Stomach (tissue), 4 donors: ENCODE results near the gene ATP6V0A4.

ENCODE experiments used
- POLR2AphosphoS5 ChIP-seq, 3 donors: sonication (generic); formaldehyde crosslinking; IDR thresholded peaks; one replicate each; pipeline ENCODE4 v1.6.1; 2016; ENCODE audit warnings: antibody characterized with exemption in 3 of 3
- TF ChIP-seq, protein P1 (sequence below), 7 experiments: fragments of 450-650 bp in 4 of 7; fragments of 200-600 bp in 3 of 7; sonication (generic) in 3 of 7; IDR thresholded peaks; one replicate each; pipeline ENCODE4 v1.5.1; 2016 to 2019; ENCODE audit warnings: antibody characterized with exemption in 7 of 7, control low read depth in 2 of 7, mild to moderate bottlenecking in 1 of 7

DNA sequence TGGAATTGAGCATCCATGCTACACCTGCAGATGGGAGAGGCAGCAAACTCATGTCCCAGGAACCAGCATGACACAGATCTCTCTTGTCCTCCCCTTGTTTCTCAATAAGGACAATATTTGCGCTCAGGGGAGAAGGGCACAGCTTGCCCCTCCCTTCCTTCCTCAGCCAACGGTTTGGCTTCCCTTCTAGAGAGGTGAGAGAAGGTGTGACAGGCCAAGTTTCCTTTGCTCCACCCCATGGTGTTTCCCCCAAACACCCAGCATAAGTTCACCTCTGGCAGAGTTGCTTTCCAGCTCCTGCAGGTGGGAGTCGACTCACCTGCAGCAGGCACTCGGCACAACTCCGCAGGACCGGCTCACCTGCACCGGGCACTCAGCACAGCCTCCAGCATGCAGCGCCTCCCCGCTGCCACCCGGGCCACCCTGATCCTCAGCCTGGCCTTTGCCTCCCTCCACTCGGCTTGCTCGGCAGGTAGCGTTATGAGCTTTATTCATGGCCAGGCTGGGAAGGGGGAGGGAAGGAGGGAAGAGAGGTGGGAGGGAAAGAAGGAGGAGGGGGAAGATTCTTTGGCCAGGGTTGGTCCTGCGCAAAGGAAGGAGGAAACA, at the start of gene ATP6V0A4, which contains the start of gene TMEM213:
- TF ChIP-seq, protein P1, sequence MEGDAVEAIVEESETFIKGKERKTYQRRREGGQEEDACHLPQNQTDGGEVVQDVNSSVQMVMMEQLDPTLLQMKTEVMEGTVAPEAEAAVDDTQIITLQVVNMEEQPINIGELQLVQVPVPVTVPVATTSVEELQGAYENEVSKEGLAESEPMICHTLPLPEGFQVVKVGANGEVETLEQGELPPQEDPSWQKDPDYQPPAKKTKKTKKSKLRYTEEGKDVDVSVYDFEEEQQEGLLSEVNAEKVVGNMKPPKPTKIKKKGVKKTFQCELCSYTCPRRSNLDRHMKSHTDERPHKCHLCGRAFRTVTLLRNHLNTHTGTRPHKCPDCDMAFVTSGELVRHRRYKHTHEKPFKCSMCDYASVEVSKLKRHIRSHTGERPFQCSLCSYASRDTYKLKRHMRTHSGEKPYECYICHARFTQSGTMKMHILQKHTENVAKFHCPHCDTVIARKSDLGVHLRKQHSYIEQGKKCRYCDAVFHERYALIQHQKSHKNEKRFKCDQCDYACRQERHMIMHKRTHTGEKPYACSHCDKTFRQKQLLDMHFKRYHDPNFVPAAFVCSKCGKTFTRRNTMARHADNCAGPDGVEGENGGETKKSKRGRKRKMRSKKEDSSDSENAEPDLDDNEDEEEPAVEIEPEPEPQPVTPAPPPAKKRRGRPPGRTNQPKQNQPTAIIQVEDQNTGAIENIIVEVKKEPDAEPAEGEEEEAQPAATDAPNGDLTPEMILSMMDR (IDR thresholded peaks at IDR 0.05): no peak
- TF ChIP-seq POLR2AphosphoS5 (IDR thresholded peaks at IDR 0.05): no peak
